ENCODE measurements around the gene AKAP13.

The AKAP13 gene

GRCh38 chr15:85389772-85390171 lies 9.4 kb downstream of the AKAP13 start:
- no peak for DNase-seq

DNA sequence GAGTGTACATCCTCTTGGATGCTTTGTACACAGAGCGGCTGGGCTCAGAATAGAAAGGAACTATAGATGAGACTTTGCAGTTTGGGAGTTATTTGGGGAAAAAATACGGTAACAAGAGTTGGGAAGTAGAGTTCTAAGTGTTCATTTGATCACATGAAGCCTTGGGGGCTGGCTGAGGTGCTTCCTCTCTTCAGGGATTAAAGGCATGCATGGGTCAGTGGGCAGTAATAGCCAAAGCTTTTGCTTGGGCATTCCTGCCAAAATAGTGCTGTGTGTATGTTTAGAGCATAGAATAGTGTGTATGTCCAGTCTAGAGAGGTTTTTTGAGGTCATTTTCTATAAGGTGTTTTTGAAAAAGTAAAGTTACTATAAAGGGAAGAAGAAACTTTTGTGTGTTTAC lies 12.8 kb downstream of the AKAP13 start:
- DNase-seq, result no peak

- DNase-seq, result no peak
Measured at GRCh38 chr15:85394554-85395333, 14.3 kb downstream of the AKAP13 start.

GRCh38 chr15:85396554-85396953 lies 16.2 kb downstream of the AKAP13 start:
- no peak for DNase-seq

DNA sequence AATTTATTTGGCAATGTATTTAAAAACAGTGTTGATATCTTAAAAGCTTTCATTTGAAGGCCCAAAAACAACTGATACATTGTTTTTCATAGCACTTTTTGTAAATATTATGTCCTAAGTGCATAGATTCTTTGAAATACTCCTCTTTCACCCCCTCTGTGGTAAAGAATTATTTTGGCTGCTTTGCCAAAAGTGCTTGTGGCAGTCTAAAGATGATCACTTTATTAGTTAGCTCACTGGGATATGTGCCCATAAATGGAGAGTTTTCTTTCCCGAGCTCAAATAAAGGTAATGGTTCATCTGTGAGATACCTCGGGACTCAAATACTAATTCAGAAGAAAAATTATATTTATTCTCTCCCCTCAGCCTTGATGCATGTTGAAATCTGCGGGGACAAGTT lies 16.7 kb downstream of the AKAP13 start:
- no peak for DNase-seq

DNA sequence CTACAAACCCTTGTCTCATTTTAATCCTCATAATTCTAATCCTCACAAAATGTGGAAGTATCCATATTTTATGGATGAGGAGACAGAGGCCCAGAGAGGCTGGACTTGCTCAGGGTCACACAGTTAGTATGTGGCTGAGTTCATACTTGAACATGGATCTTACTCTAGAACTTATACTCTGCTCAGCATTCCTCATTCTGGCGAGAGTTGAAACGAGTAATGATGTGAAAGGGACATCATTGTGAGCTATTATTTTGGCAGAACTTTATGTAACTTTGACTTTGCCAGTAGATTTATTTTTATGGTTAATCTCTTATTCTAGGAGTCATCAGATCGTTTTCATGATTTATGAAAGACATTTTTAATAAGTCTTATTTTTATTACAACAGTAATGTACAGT lies 17.5 kb downstream of the AKAP13 start:
- no peak for DNase-seq

- no peak for DNase-seq
Measured at GRCh38 chr15:85398822-85399221, 18.4 kb downstream of the AKAP13 start.

- DNase-seq, result no peak
Measured at GRCh38 chr15:85399627-85400026, 19.2 kb downstream of the AKAP13 start.

- no peak for DNase-seq
Measured at GRCh38 chr15:85400606-85401005, 20.2 kb downstream of the AKAP13 start.

GRCh38 chr15:85401108-85401774 lies 20.8 kb downstream of the AKAP13 start:
- no peak for DNase-seq

GRCh38 chr15:85402195-85402881 lies 21.9 kb downstream of the AKAP13 start:
- DNase-seq, result no peak

DNA sequence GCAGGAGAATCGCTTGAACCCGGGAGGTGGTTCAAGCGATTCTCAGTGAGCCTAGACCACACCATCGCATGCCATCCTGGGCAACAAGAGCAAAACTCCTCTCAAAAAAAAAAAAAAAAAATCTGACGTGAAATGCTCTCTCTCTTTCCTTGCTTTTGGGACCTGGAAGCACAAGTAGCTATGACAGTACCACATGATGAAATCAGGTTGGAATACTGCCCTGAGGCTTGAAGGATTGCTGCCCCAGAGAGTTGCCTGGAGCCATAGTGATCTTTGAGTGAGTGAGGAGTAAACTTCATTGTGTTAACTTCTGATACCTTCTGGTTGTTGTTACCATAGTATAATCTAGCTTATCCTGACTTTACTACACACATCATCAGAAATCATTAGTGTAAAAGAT lies 23.3 kb downstream of the AKAP13 start:
- no peak for DNase-seq

DNA sequence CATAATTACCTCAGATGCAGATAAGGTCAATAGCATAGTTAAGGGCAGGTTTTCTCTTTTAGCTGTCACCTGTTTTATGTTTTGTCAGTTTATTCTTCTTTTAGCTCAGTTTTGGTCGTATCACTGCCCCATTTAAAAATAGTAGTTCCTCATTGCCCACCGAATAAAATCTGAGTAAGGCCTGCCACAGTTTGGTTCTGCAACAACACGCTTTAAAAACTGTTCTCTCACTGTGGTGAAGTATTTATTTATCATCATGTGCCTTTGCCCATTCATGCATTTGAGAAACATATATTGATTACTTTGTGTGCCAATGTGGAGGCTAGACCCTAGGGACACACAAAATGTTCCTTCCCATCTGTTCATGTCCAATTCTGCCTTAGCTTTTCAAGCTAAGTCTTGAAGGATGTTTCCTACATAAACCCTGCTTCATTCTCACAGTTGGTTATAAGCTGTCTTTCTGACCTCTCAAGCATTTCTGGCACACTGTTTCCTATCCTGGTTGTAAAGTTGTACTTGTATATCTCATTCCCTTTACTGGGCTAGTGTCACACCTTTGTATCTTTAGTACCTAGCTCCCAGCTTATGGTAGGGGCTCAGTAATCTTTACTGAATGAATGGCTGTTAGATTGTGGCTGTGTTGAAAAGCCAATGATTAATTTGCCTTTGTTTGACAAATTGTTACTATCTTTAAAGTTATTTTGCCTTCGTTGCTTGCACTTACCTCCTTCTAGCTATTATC lies 23.9 kb downstream of the AKAP13 start:
- no peak for DNase-seq

GRCh38 chr15:85404918-85405866 lies 24.8 kb downstream of the AKAP13 start:
- DNase-seq, result no peak

DNA sequence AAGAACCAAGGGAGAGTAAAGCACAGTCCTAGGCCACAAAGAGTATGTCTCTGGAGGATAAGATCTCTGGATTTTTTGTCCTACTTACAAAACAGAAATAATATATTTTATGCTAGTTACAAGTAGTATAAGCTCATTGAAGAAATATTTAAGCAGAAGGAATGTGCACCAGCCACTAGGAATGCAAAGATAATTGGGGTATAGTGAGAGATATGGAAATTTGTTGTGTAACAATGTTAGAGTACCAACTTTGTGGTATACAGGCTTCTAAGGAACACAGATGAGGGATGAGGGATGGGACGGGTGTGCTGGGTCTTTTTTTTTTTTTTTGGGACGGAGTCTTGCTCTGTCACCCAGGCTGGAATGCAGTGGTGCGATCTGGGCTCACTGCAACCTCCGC lies 26.5 kb downstream of the AKAP13 start:
- DNase-seq, result no peak

GRCh38 chr15:85407421-85408269 lies 27.2 kb downstream of the AKAP13 start:
- no peak for DNase-seq

GRCh38 chr15:85408270-85408746 lies 27.9 kb downstream of the AKAP13 start:
- DNase-seq, result no peak

DNA sequence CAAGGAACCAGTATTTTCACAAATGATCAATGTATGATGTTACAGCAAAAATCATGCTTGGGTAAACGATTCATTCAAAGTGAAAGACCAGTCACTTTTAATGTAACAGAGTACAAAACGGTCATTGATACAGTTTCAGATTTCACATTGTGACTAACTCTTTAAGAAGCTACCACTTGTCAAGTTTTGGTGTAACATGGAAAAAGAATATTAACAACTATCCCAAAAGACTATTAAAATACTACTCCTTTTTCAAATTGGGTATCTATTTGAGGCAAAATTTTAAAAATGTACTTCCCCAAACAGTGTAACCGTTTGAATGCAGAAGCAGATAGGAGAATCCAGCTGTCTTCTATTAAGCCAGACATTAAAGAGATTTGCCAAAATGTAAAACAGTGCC lies 31.7 kb downstream of the AKAP13 start:
- DNase-seq, result no peak

DNA sequence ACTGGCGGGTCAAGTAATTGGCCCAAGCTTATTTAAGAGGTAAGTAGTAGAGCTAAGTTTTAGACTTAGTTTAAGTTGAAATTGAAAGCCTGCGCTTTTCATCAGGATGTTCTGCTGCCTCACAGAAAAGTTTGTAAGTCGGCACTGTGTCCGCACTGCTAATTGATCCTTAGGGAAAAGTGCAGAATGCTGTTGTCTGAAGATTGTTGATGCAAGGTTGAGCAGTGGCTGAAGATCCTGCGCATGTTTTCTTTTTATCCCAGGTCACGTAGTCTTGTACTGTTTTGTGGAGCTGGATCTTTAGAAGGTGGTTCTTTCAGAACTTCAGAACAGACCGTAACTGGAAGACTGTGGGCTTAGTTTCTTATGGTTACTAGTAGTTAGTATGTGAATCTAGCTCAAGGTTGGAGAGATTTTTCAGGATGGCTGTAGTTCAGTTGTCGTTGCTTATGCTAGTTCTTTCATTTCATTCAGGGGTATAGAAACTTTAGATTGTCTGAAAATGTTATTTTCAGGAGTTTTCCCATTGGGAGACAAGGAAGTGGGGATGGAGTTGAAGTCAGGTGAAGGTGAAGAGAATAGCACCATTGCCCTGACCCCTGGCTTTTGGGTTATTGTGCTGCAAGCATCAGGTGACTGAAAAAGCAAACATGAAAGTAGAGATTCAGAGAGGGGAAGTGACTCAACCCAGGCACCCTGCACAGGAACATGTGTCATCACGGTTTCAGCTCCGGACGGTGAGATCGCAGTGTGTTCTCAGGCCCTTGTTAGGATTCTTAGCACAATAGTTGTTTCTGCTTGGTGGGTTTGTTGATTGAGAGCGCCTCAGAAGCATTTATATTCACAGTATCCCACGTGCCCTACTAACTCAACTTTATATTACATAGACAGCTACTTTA lies 32.8 kb downstream of the AKAP13 start:
- peak; percentile 78 for DNase-seq

GRCh38 chr15:85414037-85414436 lies 33.6 kb downstream of the AKAP13 start:
- no peak for DNase-seq
